Pons (tissue), 1 donor: ENCODE data around the gene SPINK9.
"Not testable (repeated sequence)": the region's sequence is repeated elsewhere in the genome, so short reads cannot be mapped to it uniquely, and the experiment has no call there.

Source experiments
- DNase-seq: peaks from one replicate; pipeline ENCODE4 v3.0.0-alpha.2; 2016; ENCODE audit warnings: low spot score

The SPINK9 gene

GRCh38 chr5:148335259-148335658, at the start of gene SPINK9:
Gene SPINK9 (plus strand): TSS chr5:148335559. CDS start chr5:148335614, 55 bp downstream.
- no peak for DNase-seq

DNA sequence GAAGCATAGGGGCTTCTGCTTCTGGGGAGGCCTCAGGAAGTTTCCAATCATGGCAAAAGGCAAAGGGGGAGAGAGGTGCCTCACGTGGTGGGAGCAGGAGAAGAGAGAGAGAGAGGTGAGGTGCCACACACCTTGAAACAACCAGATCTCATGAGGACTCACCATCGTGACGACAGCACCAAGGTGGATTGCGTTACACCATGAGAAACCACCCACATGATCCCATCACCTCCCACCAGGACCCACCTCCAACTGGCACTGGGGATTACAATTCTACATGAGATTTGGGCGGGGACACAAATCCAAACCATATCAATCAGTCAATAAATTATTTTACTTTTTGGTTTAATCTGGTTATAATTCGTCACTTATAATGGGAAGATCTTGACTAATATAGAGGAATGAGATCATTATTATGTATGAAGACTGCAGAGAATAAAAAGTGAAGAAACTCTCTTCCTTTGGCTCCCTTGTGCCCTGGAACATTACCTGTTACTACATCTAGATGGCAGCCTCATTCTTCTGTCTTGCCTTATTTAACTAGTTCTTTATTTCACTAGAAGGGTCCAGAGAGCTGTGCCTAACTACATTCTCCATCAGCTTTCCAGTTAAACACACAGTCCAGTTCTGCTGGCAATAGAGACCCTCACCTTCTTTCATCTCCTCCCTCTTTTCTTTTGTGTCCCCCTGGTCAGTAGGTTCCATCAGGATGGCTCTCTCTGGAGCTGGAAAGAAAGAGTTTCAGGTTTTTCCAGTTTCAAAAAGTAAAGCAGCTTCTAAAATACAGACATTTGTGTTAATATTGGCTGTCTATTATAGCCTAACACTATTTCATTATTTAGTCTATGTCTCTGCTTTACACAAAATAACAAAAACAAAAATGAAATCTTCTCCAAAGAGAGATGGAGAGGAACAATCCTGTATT, 44.8 kb upstream of the SPINK9 start:
- peak; percentile 63 for DNase-seq

DNA sequence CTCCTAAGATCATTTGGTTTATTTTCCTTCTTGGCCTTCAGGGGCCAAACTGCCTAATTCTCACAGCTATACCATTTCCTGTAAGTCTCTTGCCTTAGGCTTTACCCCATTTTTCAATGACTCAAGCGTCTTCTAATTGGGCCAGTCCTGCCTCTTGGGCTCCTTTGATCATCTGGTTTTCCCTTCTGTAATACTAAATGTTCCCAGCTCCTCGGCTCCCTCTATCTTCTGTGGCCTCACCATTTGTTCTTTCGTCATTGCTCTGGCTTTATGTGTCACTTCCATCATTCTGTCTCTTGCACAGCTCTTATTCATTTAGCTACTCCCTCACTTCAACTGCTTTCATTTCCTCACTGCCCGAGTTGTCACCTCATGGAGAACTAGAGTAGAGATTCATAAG, 37.6 kb upstream of the SPINK9 start:
- no peak for DNase-seq

- DNase-seq, result no peak
Measured at GRCh38 chr5:148306446-148306845, 28.9 kb upstream of the SPINK9 start.

GRCh38 chr5:148309019-148309418, 26.3 kb upstream of the SPINK9 start:
- DNase-seq, result no peak

DNA sequence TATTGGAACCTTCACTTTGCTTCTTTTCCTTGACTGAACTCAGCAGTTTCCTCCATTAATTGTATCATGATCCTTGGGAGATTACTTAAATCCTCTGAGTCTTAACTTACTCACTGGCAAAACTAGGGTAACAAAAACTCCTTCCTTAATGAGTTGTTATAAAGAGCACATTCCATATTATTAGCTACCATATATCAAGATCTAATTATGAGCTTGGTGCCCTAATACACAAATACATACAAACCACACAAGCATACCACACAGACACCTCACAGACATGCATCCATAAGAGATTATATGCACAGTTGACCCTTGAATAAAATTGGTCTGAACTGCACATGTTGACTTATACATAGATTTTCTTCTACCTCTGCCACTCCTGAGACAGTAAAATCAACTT, 25.6 kb upstream of the SPINK9 start:
- DNase-seq, result no peak

GRCh38 chr5:148311484-148311883, 23.9 kb upstream of the SPINK9 start:
- no peak for DNase-seq

GRCh38 chr5:148312153-148312552, 23.2 kb upstream of the SPINK9 start, which contains the start of gene SPINK7:
Gene SPINK7 (plus strand): TSS chr5:148312423. CDS start chr5:148312484, 61 bp downstream.
- no peak for DNase-seq

DNA sequence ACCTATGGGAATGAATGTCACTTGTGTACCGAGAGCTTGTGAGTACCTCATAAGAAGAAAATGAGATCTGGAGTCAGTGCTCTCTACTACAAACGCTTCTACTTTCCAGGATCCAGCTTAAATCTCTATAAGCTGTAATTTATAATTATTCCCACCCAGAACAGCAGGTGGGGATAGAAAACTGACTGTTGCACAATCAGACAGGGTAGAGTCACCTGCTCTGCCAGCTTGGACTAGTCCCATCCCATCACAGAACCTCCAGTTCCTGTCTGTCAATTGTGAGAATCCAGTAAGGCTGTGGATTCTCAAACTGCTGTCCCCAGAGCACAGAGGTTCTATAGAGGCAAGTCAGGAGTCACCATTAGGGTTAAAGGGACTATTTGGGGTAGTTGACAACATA, 21.2 kb upstream of the SPINK9 start:
- no peak for DNase-seq

- no peak for DNase-seq
Measured at GRCh38 chr5:148314731-148315130, 20.6 kb upstream of the SPINK9 start.

- not testable (repeated sequence) for DNase-seq
Measured at GRCh38 chr5:148320011-148320963, 15.1 kb upstream of the SPINK9 start.

DNA sequence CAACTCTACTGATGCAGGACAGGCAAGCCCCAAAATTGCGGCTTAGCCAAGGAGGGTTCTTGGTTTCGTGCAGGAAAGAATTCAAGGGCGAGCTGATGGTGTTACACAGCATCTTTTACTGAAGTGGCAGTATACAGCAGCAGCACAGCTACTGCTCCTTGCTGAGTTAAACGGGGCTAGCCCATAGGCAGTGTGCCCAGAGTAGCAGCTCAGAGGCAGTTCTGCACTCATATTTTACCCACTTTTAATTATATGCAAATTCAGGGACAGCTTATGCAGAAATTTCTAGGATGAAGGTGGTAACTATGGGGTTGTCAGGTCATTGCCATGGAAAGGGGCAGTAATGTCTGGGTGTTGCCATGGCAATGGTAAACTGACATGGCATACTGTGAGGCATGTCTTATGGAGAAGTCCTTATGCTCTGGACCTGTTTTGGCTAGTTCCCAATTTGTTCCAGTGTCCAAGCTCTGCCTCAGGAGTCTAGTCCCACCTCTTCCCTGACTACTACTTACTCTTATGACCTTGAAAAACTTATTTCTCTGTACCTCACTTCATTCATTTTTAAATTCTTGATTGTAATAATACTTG, 2.0 kb upstream of the SPINK9 start:
- no peak for DNase-seq

GRCh38 chr5:148336704-148337435, 1.5 kb downstream of the SPINK9 start:
- peak; percentile 7 for DNase-seq

GRCh38 chr5:148342371-148343045, 7.1 kb downstream of the SPINK9 start:
- DNase-seq, result no peak

- DNase-seq, result no peak
Measured at GRCh38 chr5:148343046-148343407, 7.7 kb downstream of the SPINK9 start.

DNA sequence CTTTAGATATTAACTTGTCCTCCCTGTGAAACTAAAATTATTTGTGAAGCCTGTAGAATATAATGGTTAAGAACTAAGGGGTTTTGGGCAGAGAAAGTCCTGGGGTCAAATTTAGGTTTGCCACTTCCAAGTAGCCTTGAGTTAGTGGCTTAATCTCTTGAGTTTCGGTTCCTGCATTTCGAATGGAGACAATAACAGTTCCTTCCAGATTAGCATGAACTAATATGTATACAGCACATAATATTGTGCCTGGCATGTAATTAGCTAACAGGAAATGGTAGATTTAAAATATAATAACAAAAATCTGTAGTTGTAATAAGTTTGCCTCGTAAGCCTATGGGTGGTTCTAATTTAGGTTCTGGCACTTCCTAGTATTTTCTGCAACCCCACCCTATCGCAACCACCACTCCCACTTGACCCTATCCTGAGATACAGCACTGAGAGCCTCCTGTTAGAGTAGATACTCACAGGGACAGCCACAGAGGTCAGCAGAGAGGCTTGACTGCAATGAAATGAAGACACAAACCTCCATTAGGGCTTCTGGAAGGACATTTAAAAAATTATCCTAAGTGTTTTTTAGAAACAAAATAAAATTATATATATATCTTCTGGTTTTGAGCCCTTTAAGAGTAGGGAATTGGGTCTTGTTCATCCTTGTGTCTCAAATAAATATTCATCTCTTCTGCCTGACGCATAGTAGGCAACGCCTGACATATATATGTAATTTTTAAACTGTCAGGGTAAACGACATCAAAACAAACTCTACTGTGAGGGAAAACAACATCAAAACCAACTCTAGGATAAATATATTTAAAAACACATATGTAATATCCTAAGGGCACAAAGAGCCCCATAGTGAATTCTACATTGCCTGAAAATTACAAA, 8.5 kb downstream of the SPINK9 start:
- peak; percentile 18 for DNase-seq

DNA sequence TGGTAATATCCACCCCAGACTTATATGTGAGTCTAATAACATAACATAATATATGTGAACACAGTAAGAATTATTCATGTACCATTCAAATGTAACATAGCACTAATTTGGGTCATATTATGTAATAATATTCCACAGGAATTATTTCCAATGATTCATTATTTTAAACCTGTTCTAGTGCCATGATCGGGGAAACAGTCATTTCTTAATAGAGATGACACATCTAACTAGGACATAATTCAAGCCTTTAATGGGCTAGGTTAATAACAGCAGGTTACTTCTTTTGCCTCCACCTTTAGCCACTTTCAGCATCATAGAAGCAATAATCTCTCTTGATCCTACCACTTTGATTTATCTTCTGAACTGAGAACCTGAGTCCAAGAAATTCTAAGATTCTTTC, 12.3 kb downstream of the SPINK9 start:
- DNase-seq, result no peak

DNA sequence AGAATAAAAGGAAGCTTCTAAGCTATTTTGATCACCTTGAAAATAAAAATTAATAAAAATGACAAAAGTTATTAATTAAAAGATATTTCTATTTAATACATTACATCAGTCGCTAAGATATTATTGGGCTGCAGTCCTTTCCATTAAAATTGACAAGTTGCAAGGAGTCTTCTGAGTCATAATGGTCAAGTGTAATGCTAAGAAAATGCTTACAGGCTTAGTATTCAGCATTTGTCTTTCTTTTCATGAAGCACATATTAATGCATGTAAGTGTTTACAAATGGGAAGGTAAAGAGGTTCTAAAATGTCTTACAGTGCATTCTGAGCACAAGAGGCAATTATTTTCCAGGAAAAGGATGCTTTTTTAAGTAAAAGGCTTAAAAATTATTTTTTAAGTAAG, 17.3 kb downstream of the SPINK9 start:
- no peak for DNase-seq

DNA sequence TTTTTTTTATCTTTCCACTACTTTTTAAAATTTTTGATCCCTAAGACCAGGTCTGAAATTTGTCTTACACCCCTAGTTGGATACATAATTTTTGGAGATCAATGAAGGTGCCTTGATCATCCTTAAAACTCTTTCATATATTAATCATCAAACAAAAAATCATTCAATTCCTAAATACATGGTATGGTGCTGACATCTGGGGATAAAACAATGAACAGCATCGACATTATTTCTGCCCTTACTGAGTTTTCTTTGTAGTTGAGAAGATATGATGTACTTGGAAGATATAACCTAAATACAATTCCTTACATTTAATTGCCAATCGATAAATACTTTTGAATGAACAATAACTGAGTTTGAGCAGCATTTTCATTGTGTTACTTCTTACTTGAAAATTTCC, 18.3 kb downstream of the SPINK9 start:
- DNase-seq, result no peak

DNA sequence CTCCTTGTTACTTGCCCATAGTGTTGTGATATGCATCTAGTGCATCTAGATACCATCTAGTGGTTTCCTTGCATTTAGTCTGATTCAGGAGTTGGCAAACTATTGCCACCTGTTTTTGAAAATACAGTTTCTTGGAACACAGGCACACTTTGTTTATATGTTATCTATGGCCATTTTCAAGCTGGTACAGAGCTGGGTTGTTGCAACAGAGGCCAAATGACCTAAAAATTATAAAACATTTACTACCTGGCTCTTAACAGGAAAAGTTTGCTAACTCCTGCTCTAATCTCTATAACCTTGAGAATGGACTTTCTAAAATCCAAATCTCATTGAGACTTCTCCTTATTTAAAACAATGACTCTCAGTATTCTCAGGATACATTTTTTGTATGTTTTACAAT, 29.0 kb downstream of the SPINK9 start:
- DNase-seq, result no peak
